HG03108 (cell line): ENCODE data around the gene KBTBD7.

Experiments
- ATAC-seq: cut with Tn5 transposase; IDR thresholded peaks from one replicate; pipeline ENCODE4 v1.9.1; 2021; ENCODE audit warnings: moderate library complexity; ENCODE audit not compliant: unreplicated experiment

KBTBD7 gene, protein sequence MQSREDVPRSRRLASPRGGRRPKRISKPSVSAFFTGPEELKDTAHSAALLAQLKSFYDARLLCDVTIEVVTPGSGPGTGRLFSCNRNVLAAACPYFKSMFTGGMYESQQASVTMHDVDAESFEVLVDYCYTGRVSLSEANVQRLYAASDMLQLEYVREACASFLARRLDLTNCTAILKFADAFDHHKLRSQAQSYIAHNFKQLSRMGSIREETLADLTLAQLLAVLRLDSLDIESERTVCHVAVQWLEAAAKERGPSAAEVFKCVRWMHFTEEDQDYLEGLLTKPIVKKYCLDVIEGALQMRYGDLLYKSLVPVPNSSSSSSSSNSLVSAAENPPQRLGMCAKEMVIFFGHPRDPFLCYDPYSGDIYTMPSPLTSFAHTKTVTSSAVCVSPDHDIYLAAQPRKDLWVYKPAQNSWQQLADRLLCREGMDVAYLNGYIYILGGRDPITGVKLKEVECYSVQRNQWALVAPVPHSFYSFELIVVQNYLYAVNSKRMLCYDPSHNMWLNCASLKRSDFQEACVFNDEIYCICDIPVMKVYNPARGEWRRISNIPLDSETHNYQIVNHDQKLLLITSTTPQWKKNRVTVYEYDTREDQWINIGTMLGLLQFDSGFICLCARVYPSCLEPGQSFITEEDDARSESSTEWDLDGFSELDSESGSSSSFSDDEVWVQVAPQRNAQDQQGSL

GRCh38 chr13:41193919-41194824, at the start of gene KBTBD7:
Gene KBTBD7 (minus strand): TSS chr13:41194569. CDS start chr13:41194257, 312 bp downstream.
- ATAC-seq, result peak; percentile 98

DNA sequence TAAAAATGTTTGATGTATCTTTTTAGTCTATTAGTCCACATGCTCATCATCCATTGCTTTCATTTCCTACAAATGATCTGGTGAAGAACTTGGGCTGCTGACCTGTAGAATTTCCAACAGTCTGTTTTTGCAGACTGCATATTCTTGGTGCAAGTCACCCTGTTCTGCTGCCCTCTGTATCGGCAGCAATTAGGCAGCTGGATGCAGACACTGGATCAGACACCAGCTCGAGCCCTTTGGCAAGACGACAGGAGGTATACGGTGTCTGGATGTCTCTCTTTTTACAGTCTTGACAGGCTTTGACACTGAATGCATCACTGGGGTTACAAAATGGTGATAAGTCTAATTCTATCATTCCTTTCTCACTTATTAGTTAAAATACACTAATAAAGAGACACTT, 47.3 kb upstream of the KBTBD7 start:
- no peak for ATAC-seq

DNA sequence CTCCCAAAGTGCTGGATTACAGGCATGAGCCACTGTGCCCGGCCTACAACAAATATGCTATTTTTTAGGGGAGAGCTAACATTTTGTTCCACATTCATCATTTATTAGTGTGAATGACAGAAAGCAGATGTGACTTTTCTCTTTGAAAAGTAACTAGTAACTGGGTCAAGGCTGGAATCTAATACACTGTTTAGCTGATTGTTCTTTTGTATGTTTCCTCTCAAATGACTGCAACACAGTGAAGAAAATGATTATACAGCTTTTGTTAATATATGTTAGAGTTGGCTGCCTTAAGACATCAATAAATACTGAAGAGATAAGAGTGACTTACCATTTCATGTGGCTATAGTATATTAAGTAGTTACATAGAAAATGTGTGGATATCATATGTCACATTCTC, 42.0 kb upstream of the KBTBD7 start:
- ATAC-seq, result no peak

DNA sequence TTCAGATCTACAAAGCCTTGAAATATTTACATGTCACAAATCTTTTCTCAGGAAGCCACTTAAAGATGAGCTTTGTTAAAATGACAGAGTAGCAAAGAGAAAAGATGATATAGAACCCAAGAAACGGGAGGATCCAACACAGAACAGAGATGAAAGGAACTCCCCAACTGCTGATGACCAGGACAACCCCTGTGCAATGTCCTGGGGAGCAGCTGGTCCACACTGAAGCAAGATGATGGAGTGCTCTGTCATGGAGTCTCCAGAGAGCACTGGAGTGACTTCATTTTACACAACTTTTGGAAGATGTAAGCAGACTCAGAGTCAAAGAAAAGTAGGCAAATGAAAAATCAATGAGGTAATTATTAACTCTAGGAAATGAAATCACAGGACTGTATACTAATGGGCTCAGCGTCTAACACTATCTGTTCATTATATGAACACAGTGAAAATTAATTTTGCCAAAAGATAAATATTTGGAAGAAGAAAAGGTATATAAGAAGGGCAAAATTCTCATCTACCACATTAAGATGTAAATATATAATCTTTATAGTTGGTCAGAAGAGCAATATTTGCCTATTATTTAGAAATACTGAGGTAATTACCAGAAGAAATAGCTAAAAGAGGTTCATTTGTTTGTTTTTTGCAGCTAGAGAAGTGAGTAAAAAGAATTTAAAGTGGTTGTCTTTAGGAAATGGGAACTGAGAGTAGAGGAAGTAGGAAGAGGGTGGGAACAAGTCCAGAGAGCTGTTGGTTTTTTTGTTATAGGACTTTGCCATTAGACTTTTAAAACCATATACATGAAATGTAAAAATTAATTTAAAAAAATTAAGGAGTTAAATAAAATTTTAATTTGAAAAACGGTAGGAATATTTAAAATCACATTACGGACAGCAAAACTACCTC, 38.5 kb upstream of the KBTBD7 start:
- ATAC-seq, result no peak

GRCh38 chr13:41231786-41232185, 37.4 kb upstream of the KBTBD7 start:
- no peak for ATAC-seq

DNA sequence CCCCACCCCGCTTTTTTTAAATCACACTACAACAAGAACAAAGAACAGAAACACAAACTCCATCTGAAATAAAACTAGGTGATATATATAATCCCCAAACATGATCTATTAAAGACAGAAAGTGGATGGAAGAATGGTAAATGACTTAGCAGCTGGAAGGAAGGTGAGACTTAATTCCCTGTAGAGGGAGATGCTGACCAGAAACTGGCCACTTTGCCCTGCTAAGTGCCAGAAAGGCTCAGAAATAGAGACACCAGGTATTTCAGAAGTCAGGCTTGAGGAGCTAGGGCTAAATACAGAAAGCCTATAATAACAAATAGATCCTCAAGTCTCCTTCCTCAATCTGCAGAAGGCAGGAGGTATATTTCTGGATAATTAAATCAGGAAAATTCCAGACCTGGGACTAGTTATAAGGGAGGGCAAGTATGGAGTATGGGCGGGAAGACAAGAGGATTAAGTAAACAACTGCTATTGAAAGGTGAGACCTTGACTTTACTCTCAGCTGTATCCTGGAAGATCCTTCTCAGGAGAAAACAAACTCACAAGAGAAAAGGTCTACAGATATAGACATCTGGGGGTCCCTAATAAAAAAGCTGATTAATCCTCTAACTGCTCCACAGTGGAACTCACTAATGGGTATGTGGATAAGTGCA, 36.8 kb upstream of the KBTBD7 start:
- no peak for ATAC-seq

DNA sequence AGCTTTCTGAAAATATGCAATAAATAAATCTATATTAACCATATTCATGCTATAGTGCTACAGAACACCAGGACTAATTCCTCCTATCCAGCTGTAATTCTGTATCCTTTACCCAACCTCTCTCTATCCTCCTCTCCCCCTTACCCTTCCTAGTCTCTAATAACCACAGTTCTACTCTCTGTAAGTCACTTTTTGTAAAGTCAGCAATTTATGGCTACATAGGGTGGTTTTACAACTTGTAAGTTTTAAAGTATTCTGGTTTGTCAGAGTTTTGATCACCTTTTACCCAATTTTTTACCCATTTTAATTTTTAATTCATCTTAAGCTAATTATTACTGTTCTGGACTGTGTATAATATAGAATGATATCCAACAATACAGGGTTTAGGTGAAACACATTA, 35.0 kb upstream of the KBTBD7 start:
- no peak for ATAC-seq

- no peak for ATAC-seq
Observed at GRCh38 chr13:41224113-41225110, 30.0 kb upstream of the KBTBD7 start.

- peak; percentile 86 for ATAC-seq
Observed at GRCh38 chr13:41222259-41222852, 28.0 kb upstream of the KBTBD7 start.

DNA sequence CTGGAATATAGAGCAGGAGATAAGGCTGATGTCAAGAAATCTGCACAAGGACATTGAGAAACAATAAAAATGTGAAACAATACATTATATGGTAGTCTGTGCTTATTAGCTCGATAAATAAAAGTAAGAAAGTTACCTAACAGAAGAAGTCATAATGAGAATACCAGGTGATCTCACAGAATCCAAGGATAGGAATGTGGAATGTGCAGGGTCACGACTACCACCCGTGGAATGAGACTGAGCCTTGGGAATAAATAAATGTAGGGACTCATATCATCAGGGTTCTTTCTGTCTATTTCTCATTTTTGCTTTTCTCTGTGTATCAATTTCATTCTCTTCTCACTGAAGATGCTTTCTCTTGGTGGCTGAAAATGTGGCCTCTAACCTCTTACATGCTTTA, 26.0 kb upstream of the KBTBD7 start:
- ATAC-seq, result no peak

DNA sequence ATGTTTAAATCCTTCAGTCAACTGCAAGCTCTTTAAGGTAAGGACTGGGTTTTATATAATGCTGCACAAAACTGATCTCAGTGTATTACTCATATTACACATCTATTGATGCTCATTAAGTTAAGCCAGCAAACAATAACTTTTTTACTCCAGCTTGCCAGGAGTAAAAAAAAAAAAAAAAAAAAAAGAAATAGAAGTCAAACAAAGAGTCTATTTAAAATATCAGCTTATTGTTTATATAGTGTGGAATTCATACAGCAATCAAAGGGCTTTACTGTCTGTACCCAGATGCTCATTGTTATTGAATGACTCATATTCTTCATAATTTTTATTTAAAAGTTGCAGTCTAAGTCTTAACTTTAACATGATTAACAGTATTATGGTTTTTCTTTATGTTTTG, 21.8 kb upstream of the KBTBD7 start:
- ATAC-seq, result no peak

DNA sequence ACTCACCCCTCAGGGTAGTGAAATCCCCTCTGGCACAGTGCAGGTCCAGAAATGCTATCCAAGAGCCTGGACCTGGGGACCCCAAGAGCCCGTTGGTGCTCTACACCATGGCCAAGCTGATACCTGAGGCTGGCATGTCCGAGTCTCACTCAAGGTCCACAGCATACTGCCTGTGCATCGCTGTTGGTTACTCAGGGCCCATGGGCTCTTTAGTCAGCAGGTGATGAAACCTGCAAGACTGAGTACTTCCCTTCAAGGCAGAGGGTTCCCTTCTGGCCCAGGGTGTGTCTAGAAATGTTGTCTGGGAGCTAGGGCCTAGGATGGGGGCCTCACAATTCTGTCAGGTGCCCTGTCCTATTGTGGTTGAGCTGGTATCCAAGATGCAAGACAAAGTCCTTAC, 19.6 kb upstream of the KBTBD7 start:
- no peak for ATAC-seq

GRCh38 chr13:41213316-41213715, 18.9 kb upstream of the KBTBD7 start:
- ATAC-seq, result no peak

DNA sequence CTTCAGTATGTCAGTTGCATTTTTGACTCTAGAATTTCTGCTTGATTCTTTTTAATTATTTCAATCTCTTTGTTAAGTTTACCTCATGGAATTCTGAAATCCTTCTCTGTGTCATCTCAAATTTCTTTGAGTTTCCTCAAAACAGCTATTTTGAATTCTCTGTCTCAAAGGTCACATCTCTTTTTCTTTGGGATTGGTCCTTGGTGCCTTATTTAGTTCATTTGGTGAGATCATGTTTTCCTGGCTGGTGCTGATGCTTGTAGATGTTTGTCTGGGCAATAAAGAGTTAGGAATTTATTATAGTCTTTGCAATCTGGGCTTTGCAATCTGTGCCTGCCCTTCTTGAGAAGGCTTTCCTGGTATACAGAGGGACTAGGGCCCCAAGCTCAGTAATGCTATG, 18.5 kb upstream of the KBTBD7 start:
- ATAC-seq, result no peak

DNA sequence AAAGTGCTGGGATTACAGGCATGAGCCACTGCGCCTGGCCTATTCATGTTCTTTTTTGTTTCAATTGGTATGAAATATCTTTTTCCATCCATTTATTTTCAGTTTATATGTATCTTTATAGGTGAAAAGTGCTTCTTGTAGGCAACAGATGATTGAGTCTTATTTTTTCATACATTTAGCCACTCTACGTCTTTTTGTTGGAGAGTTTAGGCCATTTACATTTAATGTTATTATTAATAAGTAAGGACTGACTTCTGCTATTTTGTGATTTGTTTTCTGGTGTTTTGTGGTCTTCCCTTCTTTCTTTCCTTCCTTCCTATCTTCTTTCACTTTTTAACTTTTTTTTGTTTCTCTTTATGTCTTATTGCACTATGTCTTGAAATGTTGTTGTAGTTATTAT, 16.7 kb upstream of the KBTBD7 start:
- no peak for ATAC-seq

DNA sequence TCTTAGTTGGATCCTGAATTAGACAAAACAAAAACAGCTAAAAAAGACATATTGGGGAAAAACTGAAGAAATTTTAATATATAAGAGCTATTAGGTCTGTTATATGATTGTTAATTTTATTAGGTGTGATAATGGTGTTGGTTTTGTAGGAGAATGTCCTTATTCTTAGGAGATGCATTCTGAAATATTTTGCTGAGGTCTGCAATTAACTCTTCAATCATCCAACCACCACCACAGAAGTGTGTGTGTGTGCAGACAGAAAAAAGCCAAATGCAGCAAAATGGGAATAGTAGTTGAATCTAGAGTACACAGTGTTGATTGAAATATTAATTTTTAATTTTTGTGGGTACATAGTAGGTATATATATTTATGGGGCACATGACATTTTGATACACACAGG, 12.1 kb upstream of the KBTBD7 start:
- no peak for ATAC-seq

GRCh38 chr13:41203810-41204209, 9.4 kb upstream of the KBTBD7 start:
- no peak for ATAC-seq

GRCh38 chr13:41200126-41200525, 5.8 kb upstream of the KBTBD7 start:
- ATAC-seq, result no peak
